CD14-positive monocyte (primary cell): ENCODE data around the gene CD151. TPM values are rescaled to one million over a fixed set of nuclear protein-coding genes. Genes with fewer than 3 reads are reported as not detected.

ENCODE experiments used
- DNase-seq, 3 donors: peaks; one replicate each; pipeline ENCODE4 v3.0.0-alpha.2; 2011 to 2022
- H2AFZ ChIP-seq: 2 replicates; pipeline ENCODE4 v1.6.0; 2012; ENCODE audit warnings: mild to moderate bottlenecking, low read depth, low read length, inconsistent platforms; ENCODE audit not compliant: insufficient read depth, poor library complexity, severe bottlenecking
- H3K27ac ChIP-seq, 2 donors: 1 replicate in 1 of 2; 2 replicates in 1 of 2; pipeline ENCODE4 v1.5.1; 2012 to 2013; ENCODE audit warnings: low read length in 2 of 2, control low read depth in 1 of 2, inconsistent platforms in 1 of 2, low read depth in 1 of 2, mild to moderate bottlenecking in 1 of 2
- H3K27me3 ChIP-seq, 2 donors: one replicate each; pipeline versions ENCODE4 v1.6.0 to v1.6.1; 2011 to 2013; ENCODE audit warnings: low read length in 2 of 2; ENCODE audit not compliant: control insufficient read depth in 2 of 2, insufficient read depth in 2 of 2
- H3K36me3 ChIP-seq, 2 donors: replicated peaks in 1 of 2; 1 replicate in 1 of 2; 2 replicates in 1 of 2; pipeline versions ENCODE4 v1.5.1 to v1.6.1; 2012 to 2013; ENCODE audit warnings: low read length in 2 of 2, control low read depth in 1 of 2, inconsistent platforms in 1 of 2, mild to moderate bottlenecking in 1 of 2; ENCODE audit not compliant: insufficient read depth in 2 of 2, control insufficient read depth in 1 of 2
- H3K4me1 ChIP-seq, 2 donors: 1 replicate in 1 of 2; 2 replicates in 1 of 2; pipeline versions ENCODE4 v1.5.1 to v1.6.1; 2012 to 2013; ENCODE audit warnings: low read length in 2 of 2, control low read depth in 1 of 2, inconsistent platforms in 1 of 2, mild to moderate bottlenecking in 1 of 2, moderate library complexity in 1 of 2; ENCODE audit not compliant: insufficient read depth in 2 of 2, control insufficient read depth in 1 of 2
- H3K4me2 ChIP-seq: replicated peaks from 2 replicates; pipeline ENCODE3; 2012; ENCODE audit warnings: low read length, moderate library complexity, mild to moderate bottlenecking; ENCODE audit not compliant: poor library complexity, severe bottlenecking; ENCODE audit errors: extremely low read depth
- H3K4me3 ChIP-seq, 3 experiments: fragments of 200-600 bp in 1 of 3; sonication (generic) in 1 of 3; replicated peaks in 1 of 3; 1 replicate in 2 of 3; 2 replicates in 1 of 3; pipeline ENCODE4 v1.5.1; 2011 to 2013; ENCODE audit warnings: low read length in 3 of 3, mild to moderate bottlenecking in 3 of 3, control low read depth in 2 of 3, low read depth in 2 of 3, inconsistent platforms in 1 of 3, moderate library complexity in 1 of 3
- H3K79me2 ChIP-seq: 2 replicates; pipeline ENCODE4 v1.6.0; 2012; ENCODE audit warnings: mild to moderate bottlenecking, control low read depth, inconsistent platforms, low read length, moderate library complexity; ENCODE audit not compliant: insufficient read depth
- H3K9ac ChIP-seq: 2 replicates; pipeline ENCODE4 v1.6.0; 2017; ENCODE audit warnings: low read length, mild to moderate bottlenecking; ENCODE audit not compliant: insufficient read depth, poor library complexity, severe bottlenecking
- H3K9me3 ChIP-seq, 2 donors: replicated peaks in 1 of 2; 1 replicate in 1 of 2; 2 replicates in 1 of 2; pipeline versions ENCODE4 v1.5.1 to v1.6.1; 2012 to 2013; ENCODE audit warnings: low read length in 2 of 2, control low read depth in 1 of 2; ENCODE audit not compliant: control insufficient read depth in 1 of 2, insufficient read depth in 1 of 2
- H4K20me1 ChIP-seq: 2 replicates; pipeline ENCODE4 v1.6.0; 2012; ENCODE audit warnings: mild to moderate bottlenecking, low read length, control low read depth, moderate library complexity; ENCODE audit not compliant: insufficient read depth
- H3K27ac Mint-ChIP-seq, 7 donors: one replicate each; pipeline ENCODE4 v1.8.0; 2020; ENCODE audit warnings: mild to moderate bottlenecking in 7 of 7, mixed read lengths in 7 of 7, moderate library complexity in 6 of 7, inconsistent platforms in 2 of 7
- H3K27me3 Mint-ChIP-seq, 3 donors: one replicate each; pipeline ENCODE4 v1.8.0; 2021 to 2022; ENCODE audit warnings: low read depth in 3 of 3, mild to moderate bottlenecking in 3 of 3, mixed read lengths in 3 of 3, moderate library complexity in 3 of 3, inconsistent platforms in 1 of 3
- H3K36me3 Mint-ChIP-seq, 2 donors: one replicate each; pipeline ENCODE4 v1.8.0; 2020; ENCODE audit warnings: mixed read lengths in 2 of 2, inconsistent platforms in 1 of 2, mild to moderate bottlenecking in 1 of 2
- H3K4me1 Mint-ChIP-seq: one replicate; pipeline ENCODE4 v1.8.0; 2020; ENCODE audit warnings: mild to moderate bottlenecking, mixed read lengths
- H3K4me3 Mint-ChIP-seq, 2 donors: one replicate each; pipeline ENCODE4 v1.8.0; 2020; ENCODE audit warnings: mild to moderate bottlenecking in 2 of 2, mixed read lengths in 2 of 2, moderate library complexity in 1 of 2
- H3K9me3 Mint-ChIP-seq, 7 donors: one replicate each; pipeline ENCODE4 v1.8.0; 2020 to 2022; ENCODE audit warnings: mixed read lengths in 7 of 7, mild to moderate bottlenecking in 6 of 7, moderate library complexity in 6 of 7, inconsistent platforms in 2 of 7
- CTCF ChIP-seq: fragments of 200-600 bp; IDR thresholded peaks from one replicate; pipeline ENCODE4 v1.8.0; 2022; ENCODE audit warnings: antibody characterized with exemption, mild to moderate bottlenecking
- WGBS: methylation state at CpG from one replicate; pipeline ENCODE4 v1.1.5; 2013; ENCODE audit warnings: missing lambda C conversion rate; ENCODE audit not compliant: insufficient coverage; 5-methylcytosine and 5-hydroxymethylcytosine counted together
- intact Hi-C, 2 donors: fragments of 100-400 bp; cut with micrococcal nuclease; formaldehyde crosslinking; loops; one replicate each; pipeline versions ENCODE4 v1.15.0 to v1.15.1; 2023
- polyA plus RNA-seq, 3 donors: library from polyadenylated mRNA; depleted of rRNA in 1 of 3; unstranded in 2 of 3; stranded (reverse) in 1 of 3; fragments of 300-500 nt in 2 of 3; fragments of >200 nt in 1 of 3; fragmentation: Illumina TruSeq in 2 of 3; gene quantifications; 1 replicate in 2 of 3; 2 replicates in 1 of 3; pipeline ENCODE4 v1.2.3, GENCODE V29; 2012 to 2021

The CD151 gene
- polyA plus RNA-seq, 3 donors, result 18.1 to 200 (median 57.4) TPM

GRCh38 chr11:786235-787083 lies 46.3 kb upstream of the CD151 start:
- DNase-seq, result no peak
- Mint-ChIP-seq H3K4me3 (no peak overlapping the region), H3K27ac (no peak overlapping the region), H3K4me1 (no peaks in the 10 kb centered on the region), H3K36me3 (peaks cover 7 to 18% of the 10 kb centered on the region in 2 donors), H3K27me3 (peaks cover 17 to 50% (median 20%) of the 10 kb centered on the region in 3 donors), H3K9me3 (peaks cover 0 to 2% (median 0%) of the 10 kb centered on the region in 7 donors)
- H3K4me2 ChIP-seq, result no peak overlapping the region
- H3K27ac ChIP-seq, result no peak overlapping the region
- H4K20me1 ChIP-seq, result peaks cover 15% of the 10 kb centered on the region
- peaks cover 4 to 28% of the 10 kb centered on the region in 2 donors for H3K27me3 ChIP-seq
- intact Hi-C loops, result no loop called here
- no peaks in the 10 kb centered on the region for H3K79me2 ChIP-seq
- peaks cover 0 to 12% of the 10 kb centered on the region in 2 donors for H3K36me3 ChIP-seq
- no peak overlapping the region for H2AFZ ChIP-seq
- H3K9ac ChIP-seq, result no peak overlapping the region
- H3K4me3 ChIP-seq, result no peak overlapping the region
- no peaks in the 10 kb centered on the region for H3K4me1 ChIP-seq
- no peak for TF ChIP-seq CTCF
- no peaks in the 10 kb centered on the region for H3K9me3 ChIP-seq
- 91% methylated on average over 22 of the region's 24 CpGs for WGBS

GRCh38 chr11:787084-787675 lies 45.6 kb upstream of the CD151 start:
- no peak overlapping the region for H3K9ac ChIP-seq
- Mint-ChIP-seq H3K36me3 (peaks cover 11 to 21% of the 10 kb centered on the region in 2 donors), H3K4me1 (no peaks in the 10 kb centered on the region), H3K27me3 (peaks cover 15 to 50% (median 20%) of the 10 kb centered on the region in 3 donors), H3K27ac (no peak overlapping the region), H3K4me3 (no peak overlapping the region), H3K9me3 (peaks cover 0 to 2% (median 0%) of the 10 kb centered on the region in 7 donors)
- H3K4me3 ChIP-seq, result no peak overlapping the region
- peaks cover 12% of the 10 kb centered on the region for H4K20me1 ChIP-seq
- no peak overlapping the region for H2AFZ ChIP-seq
- H3K79me2 ChIP-seq, result no peaks in the 10 kb centered on the region
- no peaks in the 10 kb centered on the region for H3K9me3 ChIP-seq
- DNase-seq, result no peak
- peaks cover 2 to 13% of the 10 kb centered on the region in 2 donors for H3K36me3 ChIP-seq
- intact Hi-C loops, result no loop called here
- H3K27ac ChIP-seq, result no peak overlapping the region
- H3K4me2 ChIP-seq, result no peak overlapping the region
- no peaks in the 10 kb centered on the region for H3K4me1 ChIP-seq
- WGBS, result 90% methylated on average over 21 of the region's 24 CpGs
- TF ChIP-seq CTCF, result no peak
- H3K27me3 ChIP-seq, result peaks cover 4 to 28% of the 10 kb centered on the region in 2 donors
